GM21723 (cell line): Measurements from ENCODE around the gene BTBD1.

Experiments used
- ATAC-seq: cut with Tn5 transposase; IDR thresholded peaks from one replicate; pipeline ENCODE4 v1.9.1; 2021; ENCODE audit warnings: mild to moderate bottlenecking, moderate library complexity; ENCODE audit not compliant: unreplicated experiment

Gene BTBD1

DNA sequence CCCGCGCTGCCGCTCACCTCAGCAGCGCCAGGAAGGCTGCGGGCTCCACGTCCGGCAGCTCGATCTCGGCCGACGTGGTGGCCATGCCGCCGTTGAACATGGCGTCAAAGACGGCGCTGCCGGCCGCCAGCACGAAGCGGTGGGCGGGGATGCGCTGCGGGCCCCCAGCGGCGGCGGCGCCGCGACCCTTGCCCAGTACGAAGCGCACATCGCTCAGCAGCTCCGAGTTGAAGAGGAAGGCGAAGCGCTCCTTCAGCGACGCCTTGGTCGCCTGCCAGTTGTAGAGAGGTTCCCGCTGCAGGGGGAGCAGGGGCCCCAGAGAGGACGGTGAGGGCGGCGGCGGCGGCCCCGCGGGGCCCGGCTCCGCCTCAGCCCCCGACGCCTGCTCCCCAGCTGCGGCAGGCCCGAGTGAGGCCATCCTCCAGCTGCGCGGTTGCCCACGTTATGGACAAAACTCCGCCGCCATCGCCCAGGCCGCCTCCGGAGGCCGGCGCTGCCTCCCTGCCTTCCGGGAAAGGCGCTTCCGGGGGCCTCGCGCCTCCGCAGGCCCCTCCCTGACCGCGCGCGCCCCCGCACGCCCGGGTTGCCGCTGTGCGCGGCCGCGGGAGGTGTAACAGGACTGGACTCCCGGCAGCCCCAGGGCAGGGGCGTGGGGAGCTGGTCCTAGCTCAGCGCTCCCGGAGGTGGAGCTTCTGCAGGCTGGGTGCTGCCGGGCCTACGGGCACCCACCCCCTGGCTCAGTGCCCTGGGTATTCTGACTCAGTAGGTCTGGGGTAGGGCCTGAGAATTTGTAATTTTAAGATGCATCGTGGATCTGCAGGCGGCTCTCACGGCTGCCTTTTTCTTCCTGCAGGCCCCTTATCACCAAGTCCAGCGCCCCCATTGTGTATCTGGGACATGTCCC is at the start of gene BTBD1:
TSS of gene BTBD1 (minus strand) at position 519 of the 904 bp plus-strand sequence. CDS start at position 418, 101 bp downstream.
- peak; percentile 85 for ATAC-seq

DNA sequence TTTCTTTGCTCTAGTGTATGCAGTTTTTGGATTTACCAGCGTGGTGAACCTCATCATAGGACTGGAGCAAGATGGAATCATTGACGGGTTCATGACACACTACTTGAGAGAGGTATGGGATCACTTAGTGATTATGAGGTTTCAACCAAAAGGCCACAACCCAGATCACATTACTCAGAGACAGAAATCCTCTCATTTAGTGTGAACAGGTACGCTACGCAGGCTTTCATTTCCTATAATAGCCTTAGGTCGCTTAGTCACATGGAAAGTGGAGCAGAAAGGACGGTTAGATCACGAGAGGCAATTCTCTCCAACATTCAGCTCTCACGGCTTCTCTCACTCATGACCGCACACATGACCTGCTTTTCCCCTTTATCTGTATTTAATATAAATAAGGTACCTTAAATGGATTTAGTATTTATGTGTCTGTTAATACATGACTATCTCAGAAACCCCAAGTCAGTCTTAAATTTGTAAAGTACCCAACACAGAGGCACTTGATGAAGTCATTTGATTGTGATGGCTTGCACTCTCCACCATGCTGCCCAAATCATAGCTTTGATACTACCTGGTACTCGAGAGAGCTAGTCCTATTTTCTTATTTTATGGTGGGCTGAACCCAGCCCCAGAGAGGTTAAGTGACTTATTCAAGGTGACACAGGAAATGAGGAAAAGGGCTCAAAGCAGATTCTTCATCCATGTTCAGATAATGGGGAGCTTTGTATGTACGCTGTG is 48.9 kb upstream of the BTBD1 start:
- ATAC-seq: peak; percentile 88

DNA sequence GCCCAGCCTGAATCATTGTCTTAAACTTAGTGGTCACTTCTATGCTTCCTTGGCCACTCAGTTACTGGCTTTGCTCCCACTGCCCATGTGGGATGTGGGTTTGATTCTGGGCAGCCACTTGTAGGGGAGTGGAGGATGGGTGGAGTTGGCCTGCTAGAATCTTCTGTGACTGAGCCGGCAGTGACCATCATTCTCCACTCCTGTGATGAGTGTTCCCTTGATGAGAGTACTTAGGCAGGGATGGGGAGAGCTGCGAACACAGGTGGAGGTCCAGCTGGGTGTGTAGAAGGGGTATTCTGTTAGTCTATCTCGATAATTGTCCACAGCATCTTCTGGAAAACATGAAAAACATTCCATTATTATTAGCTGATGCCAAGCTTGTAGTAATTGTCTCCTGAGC is 48.4 kb upstream of the BTBD1 start:
- no peak for ATAC-seq

DNA sequence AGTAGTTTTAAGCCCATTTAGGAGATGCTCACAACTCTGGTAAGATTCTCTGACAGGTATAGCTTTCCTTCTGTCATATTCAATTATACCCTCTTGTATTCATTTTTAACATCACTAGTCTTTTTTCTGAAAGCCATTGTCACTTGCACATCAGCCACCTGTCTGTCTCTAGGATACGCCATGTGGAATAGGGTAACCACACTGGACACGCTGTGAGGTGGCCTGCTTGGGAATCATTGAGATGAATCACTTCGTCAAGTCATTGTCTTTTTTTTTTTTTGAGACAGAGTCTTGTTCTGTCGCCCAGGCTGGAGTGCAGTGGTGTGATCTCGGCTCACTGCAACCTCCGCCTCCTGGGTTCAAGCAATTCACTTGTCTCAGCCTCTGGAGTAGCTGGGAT is 47.8 kb upstream of the BTBD1 start:
- ATAC-seq: no peak

DNA sequence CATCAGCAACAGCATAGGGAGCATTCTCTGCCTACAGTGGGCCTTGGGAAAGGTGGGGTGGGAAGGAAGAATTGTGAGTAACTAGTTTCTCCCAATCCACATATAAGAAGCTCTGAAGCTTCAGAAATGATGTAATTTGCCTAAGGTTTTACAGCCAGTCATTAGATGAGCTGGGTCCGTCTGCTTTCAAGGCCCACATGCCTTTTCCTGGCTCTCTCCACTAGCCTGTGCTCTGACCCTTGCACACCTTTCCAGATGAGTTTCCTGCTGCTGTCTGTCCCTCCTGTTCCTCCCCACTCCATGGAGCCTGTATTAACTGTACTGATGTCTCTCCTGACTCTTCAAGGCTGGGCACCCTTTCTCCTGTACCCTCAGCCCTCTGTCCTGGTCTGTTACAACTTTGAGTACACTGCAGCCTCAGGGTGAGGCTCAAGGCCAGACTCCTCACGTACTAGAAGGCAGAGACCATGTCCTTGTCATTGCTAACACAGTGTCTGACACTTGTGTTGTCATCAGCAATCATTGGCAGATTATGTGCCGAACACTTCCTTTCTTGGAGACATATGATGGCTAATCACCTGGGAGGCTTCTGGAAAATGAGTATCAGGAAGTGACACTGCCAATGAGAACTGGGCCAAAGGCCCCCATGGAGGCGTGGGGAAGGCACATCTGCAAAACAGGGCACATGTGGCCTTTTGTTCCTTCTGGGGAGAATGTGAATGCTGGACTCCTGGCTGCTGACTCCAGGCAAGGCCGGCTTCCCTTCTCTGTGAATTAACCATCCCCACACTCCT is 47.0 kb upstream of the BTBD1 start:
- no peak for ATAC-seq

DNA sequence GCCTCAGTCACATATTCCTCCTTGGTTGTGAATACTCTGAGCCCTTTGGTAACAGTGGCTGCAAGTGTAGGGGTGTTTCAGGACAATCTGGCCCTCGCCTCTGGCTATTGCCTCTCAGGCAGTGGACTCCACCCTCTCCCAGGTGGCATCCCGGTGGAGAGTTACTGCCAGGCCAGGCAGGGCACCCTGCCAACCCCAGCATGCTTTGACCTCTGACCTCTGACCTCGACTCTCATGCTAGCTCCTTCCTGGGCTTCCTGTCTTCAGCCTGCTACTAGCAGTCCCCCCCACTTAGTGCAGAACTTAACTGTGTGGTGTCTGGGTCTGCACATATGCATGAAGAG is 45.9 kb upstream of the BTBD1 start:
- ATAC-seq: no peak

DNA sequence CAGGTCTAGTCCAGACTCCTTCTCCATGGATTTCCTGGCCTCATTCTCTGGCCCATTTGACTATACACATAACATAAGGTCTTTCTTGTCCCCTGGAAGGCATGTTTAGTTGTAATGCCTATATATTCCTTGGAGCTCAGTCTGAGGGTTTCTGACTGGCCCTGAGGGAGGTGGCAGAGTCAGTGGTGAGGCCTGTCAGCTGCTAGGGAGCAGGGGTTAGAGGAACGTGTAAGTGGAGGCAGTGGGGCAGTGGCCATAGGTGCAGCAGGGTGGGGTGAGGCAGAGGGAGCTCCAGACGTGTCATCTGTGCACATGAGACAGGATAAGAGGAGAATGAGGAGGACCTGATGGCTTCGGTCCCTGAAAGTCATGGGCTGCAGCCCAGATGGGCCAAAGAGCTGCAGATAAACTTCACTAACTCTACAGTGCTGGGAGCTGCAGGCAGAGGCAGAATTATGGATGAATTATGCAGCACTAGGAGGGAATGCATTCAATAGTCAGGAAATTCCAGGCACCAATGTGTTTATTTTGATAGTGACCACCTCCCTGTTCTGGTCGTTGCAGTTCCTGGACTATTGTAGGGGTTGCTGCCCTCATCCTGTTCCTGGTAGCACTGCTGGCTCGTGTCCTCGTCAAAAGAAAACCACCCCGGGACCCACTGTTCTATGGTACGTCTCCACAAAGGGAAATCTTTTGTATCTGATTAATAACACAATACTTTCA is 45.3 kb upstream of the BTBD1 start:
- no peak for ATAC-seq

DNA sequence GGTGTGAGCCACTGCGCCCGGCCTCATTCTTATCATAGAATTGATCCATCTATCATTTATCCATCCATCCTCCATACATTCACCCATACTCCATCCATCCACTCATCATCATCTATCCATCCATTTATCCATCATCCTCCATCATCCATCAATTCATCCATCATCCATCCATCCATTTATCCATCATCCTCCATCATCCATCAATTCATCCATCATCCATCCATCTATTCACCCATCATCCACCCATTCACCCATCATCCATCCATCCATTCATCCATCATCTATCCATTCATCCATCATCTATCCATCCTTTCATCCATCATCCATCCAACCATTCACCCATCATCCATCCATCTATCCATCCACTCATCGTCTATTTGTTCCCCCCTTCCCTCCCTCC is 44.1 kb upstream of the BTBD1 start:
- no peak for ATAC-seq

DNA sequence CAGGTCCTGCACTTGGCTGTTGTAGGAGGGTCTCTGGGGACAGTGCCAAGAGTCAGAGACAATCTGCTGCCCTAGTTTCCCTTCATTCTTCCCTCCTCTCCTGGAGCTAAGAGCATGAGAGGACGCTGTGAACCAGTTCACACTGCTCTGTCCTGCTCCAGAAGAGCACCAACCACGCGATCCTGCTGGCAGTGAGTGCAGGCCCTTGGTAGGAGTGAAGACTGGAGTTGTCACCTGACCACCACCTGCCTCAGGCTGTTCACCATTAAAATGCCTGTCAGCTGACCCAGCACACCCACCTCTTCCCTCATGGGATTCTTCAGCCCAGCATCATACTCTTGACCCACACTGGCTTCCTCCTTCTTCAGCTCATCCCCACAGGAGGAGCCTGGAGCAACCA is 43.3 kb upstream of the BTBD1 start:
- ATAC-seq: no peak

DNA sequence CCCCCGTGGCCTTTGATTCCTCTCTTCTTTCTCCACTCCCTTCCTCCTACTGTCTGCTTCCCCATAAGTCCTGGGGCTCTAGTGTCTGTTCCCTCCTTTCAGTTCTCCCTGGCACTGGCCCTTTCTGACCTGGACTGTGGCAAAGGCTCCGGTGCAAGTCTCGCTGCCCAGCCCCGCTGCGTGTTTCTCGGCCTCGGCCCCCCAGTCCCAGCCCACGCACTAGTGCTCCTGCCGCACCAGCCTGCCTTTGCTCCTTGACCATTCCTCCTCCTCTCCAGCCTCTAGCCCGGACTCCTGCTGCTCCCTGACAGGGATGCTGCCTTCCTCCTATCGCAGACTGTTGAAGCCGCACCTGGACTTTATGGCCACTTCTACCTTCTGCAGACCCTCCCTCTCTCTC is 42.5 kb upstream of the BTBD1 start:
- ATAC-seq: no peak

DNA sequence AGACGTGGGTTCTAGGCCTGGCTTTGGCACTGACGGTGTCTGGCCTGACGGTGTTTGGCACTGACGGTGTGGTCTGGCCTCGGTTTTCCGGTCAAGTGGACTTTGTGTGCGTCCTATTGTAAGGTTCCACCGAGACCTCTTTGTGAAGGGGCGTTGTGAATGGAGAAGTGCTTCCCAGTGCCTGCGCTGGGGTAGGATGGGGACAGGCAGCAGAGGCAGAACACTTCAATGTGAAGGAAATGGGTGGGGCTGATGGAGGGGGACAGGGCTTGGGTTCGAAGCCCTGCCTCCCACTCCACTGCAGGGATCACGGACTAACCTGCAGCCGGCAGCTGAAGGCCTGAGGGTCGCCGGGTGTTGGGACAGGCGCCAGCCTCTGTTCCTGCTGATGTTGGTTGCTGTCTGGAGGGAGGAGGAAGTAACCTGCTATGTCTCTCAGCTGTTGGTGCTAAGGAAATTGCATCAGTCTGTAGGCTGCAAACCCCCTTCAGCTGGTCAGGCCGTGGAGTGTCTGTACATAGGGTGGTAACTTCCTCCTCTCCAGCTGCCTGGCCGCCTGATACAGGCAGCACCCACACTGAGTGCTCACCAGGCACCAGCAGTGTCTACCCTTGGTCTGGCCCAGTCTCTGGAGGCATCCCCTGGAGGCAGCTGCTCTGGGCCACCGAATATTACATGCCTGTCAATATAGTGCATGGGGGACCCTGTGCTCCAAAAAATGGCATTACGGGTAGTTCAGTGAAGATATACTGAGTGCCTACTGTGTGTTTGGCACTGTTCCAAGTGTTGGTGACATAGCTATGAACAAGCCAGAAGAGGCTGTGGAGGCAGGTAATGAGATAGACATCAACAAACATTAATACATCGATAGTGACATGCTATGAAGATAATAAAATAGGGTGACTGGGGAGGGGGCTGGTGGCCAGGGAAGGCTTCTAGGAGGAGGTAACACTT is 41.5 kb upstream of the BTBD1 start:
- ATAC-seq: peak; percentile 62

DNA sequence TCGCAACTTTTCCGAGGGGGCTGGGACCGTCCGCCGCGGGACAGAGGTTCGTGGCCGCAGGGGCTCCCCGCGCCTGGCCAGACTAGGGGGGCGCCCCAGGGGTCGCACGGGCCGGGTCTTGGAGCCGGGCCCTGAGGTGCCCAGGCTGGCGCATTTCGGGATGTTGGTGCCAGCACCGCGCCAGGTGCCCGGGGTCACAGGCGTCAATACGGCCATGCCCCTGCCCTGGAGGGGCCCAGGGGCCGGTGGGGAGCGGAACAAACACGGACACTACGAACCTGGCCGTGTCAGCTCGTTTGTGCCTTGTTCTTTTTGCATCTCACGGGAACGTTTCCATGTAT is 40.8 kb upstream of the BTBD1 start:
- ATAC-seq: peak; percentile 17

DNA sequence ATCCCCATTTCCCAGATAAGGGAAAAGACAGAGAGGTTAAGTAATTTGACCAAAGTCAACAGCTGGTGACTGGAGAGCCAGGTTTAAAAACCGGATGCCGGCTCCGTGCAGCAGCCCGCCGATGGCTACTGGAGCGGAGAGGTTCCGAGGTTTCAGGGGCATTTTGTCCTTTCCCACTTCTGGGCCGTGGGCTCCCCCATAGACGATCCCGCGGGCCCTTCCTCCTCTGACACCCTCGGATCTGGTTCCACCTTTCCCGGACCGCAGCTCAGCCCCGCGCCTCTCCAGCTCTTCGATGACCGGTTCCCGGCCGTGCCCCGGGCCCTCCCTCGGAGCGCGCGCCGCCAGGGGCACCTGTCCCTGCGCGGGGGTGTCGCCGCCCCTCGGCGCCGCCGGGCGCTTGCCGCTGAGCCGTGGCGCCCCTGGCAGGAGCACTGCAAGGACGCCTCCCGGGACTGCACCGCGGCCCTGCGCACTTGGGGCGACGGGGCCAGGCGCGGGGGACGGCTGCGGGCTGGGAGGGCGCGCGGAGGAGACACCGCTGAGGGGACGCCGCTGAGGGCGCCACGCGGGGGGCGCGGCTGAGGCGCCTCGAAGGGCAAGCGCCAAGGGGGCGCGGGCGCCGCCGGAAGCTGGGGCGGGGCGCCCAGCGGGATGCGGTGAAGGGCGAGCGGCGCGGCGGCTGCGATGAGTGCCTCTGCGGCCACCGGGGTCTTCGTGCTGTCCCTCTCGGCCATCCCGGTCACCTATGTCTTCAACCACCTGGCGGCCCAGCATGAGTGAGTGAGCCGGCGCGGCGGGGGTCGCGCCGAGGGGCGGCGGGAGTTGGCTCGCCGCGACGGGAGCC is 40.2 kb upstream of the BTBD1 start, which contains the start of gene TM6SF1:
TSS of gene TM6SF1 (plus strand) at position 652 of the 847 bp plus-strand sequence. CDS start at position 688, 36 bp downstream.
- ATAC-seq: peak; percentile 55

DNA sequence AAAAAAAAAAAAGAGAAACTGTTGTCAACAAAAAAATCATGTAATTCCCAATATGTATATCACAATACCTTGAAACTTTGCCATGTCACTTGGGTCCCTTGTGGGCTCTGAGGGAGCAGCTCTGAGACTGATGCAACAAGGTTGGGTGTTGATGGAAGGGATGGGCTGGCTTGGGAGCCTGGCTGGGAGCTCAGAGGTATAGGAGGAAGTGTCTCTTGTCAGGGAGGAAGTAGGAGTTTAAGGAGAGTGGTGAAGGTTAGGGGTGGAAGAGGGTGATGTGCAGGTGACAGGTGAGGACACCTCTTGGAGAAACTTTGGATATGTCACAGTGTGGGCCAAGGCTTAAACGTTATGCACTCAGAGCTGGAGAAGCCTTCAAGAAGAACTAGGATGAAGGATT is 38.4 kb upstream of the BTBD1 start:
- no peak for ATAC-seq

DNA sequence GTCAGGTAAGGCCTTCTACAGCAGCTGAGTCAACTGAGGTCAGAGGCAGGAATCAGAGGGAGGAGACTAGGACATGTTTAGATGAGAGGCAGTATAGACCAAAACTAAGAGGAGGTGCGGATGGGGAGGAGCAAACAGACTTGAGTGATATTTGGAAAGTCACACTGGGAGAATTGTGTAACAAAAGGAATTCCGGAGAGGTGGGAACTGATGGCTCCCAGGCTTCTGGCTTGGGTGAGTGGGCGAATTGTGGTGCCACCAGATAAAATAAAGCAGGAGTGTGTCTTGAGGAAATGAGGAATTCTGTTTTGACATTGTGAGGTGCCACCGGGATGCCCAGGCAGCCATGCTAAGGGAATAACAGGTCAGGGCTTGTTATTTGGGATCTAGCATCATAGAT is 37.1 kb upstream of the BTBD1 start:
- no peak for ATAC-seq

DNA sequence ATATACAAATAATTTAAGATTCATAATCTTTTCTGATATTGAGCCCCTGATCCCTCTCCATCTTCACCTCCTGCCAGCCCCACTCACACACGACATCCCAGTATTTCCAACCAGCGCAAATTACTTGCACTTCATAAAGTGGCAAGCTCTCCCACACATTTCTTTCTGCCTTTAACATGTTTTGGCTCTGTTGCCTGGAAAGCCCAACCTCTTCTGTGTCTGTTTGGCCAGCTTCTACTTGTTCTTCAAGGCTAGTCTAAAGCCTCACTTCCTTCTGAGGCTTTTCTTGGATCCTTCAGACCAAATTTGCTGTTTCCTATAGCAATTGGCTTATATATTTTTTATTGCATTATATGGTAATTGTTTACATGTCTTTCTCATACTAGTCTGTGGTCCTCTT is 35.3 kb upstream of the BTBD1 start:
- no peak for ATAC-seq

DNA sequence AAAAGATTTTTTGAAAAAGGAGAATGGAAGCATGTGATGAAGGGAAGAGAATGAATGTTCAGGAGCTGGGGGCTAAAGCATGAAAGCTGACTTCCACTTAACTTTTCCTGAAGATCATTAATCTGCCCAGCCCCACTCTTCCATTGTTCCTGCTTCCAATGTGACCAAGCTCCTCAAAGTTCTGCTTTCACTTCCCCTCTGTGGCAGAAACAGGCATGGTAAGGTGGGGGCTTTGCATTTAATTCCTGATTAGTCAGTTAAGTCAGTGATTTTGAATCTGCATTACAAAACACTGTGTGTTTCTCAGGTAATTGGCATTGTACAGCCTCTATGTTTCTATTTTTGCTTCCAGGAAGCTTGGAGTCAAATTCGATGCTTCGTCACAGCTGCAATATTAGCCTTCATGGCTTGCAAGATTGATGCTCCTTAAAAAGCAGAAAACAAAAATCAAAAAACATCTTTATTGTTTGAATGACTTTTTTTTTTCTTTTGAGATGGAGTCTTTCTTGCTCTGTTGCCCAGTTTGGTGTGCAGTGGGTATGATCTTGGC is 33.1 kb upstream of the BTBD1 start:
- ATAC-seq: no peak

DNA sequence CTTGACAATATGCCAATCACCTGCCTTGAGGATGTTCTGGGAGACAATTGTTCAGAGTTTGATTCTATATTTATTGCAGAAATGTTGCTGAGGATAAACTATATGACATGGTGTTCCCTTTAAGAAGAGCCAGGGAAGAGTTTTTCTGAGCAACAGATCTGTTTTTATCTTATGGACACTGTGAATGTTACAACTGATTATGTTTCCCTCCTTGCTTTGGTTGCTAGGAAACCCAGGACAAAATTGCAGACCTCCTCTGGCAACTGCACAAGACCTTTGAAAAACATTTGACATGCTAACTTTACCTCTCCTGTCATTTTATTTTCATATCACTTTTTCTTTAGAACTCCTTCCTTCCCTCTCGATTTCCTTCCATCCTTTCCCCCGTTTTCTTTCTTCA is 32.2 kb upstream of the BTBD1 start:
- ATAC-seq: no peak
